ENCODE data around the gene PRKCI. TPM values are rescaled to one million over a fixed set of nuclear protein-coding genes. Genes with fewer than 3 reads are reported as not detected.
A peak's percentile ranks its signal among the peaks of the same experiment; 100 is the strongest.

PRKCI gene
- total and polyA plus RNA-seq, 9 of the 15 experiments (the other 6 are each of a cell fraction or from before 2014, with no cell fraction given), result 10.5 to 43.2 (median 31.4) TPM

- ChIA-PET POLR2A (no interaction called here), CTCF (ENCODE audit: low intra/inter-chr PET ratio) (no interaction called here)
- BruUV-seq (replicated peaks), result no TSS peak
- DNase-seq (ENCODE audit: extremely low read depth in 1 of 4, low spot score in 3 of 4) (no peak), ATAC-seq (no peak), FAIRE-seq (no peak)
- H3K9me1 ChIP-seq (ENCODE audit: control insufficient read depth, insufficient read depth, low read length), result no peaks in the 10 kb centered on the region
- no peak overlapping the region for H3K4me3 ChIP-seq
- H3K36me3 ChIP-seq (ENCODE audit: control insufficient read depth, insufficient read depth, low read length), result peaks cover 3% of the 10 kb centered on the region; the same call in 1 of the 3 replicates
- no peak overlapping the region for H3K9ac ChIP-seq (ENCODE audit: insufficient read depth in 1 of 2, low read depth in 2 of 2, low read length in 2 of 2)
- intact Hi-C loops (cut with micrococcal nuclease) (loop anchor here (10.0 kb wide), 1 partner anchor 170 kb away; the partner anchor contains the start of gene PHC3), in situ Hi-C loops (cut with MboI) (no loop called here)
- H3K27ac ChIP-seq (ENCODE audit: extremely low read depth, low read depth, low read length), result no peak overlapping the region
- H3K4me1 ChIP-seq (replicated peaks in 1 of 2; ENCODE audit: control insufficient read depth in 2 of 2, insufficient read depth in 2 of 2, low read length in 2 of 2), result peaks cover 7 to 25% of the 10 kb centered on the region in 2 experiments
- peak overlapping the region; percentile 84 for H2AFZ ChIP-seq (ENCODE audit: low read depth, low read length)
- H3K9me3 ChIP-seq (replicated peaks; ENCODE audit: control insufficient read depth, insufficient read depth, low read depth, low read length), result no peaks in the 10 kb centered on the region
- peaks cover 20% of the 10 kb centered on the region for H3K79me2 ChIP-seq (ENCODE audit: control insufficient read depth, insufficient read depth, low read length)
- no peaks in the 10 kb centered on the region for H3K27me3 ChIP-seq (ENCODE audit: control insufficient read depth in 2 of 2, insufficient read depth in 2 of 2, low read length in 2 of 2)
- H4K20me1 ChIP-seq (replicated peaks; ENCODE audit: control insufficient read depth, insufficient read depth, low read length), result peaks cover 4% of the 10 kb centered on the region; the same call in 1 of the 2 replicates
- no peak overlapping the region for H3K4me2 ChIP-seq (ENCODE audit: insufficient read depth, low read length)
- 55% methylated on average over 4 of the region's 4 CpGs for WGBS (ENCODE audit: insufficient coverage, low coverage, missing lambda C conversion rate)
- TF ChIP-seq ZNF764 (CRISPR knock-in tag; IDR thresholded peaks at IDR 0.05; ENCODE audit: low read depth) (no peak), PATZ1 (CRISPR knock-in tag; IDR thresholded peaks at IDR 0.05; ENCODE audit: borderline replicate concordance) (no peak), XRCC3 (IDR thresholded peaks at IDR 0.05) (no peak), HINFP (tag; conservative IDR thresholded peaks at IDR 0.05; ENCODE audit: low read depth) (no peak), MGA (IDR thresholded peaks at IDR 0.05) (no peak), MAFG (tag; conservative IDR thresholded peaks at IDR 0.05) (no peak), ZFPM2 (CRISPR knock-in tag; IDR thresholded peaks at IDR 0.05) (no peak)
Observed at GRCh38 chr3:170354760-170355159, 132.5 kb downstream of the PRKCI start.

Measured in K562 (cell line).